ENCODE measurements around the gene ZFP37.
"Not testable (repeated sequence)": the region's sequence is repeated elsewhere in the genome, so short reads cannot be mapped to it uniquely, and the experiment has no call there.

The ZFP37 gene

DNA sequence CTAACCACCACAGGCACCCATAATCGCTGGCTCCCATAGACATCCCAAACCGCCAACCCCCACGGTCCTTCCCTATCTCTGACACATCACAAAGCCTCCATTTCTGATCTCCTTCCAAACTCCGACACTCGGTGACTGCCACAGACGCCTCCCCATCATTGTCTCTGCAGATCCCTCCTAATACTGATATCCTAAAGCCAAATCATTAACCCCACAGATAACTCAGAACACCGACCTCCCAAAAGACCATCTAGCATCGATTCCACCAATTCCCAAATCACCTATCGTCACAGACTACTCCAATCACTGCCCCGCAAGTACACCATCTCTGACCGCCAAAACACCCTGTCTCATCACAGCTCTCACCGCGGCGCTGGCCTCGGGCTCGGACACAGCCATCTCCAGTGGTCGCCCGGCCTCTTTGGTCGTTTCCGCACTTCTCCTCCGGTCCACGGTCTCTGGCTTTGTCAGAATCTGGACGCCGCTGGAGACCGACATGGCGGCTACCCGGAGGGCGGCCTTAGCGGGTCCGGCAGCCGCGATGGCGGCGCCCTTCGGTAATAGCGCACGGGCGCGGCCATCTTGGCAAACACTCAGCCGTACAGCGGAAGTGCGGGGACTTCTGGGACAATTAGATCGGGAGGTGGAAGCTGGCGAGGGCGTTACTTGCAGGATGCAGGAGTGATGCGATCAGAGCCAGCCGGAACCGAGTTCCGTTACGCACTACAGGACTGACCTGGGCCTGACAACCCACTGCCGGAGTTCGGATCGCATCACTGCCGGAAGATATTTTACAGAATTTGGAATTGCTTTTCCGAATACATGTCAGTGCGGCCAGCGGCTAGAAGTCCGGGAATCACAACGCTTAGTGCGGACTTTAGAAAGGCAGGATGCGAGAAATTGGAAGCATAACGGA is at the start of gene ZFP37:
Gene ZFP37, minus strand, starts transcription at position 534 of the 916 bp plus-strand sequence. Its CDS starts 36 bp downstream, at position 498.
- peak; percentile 76 for DNase-seq

DNA sequence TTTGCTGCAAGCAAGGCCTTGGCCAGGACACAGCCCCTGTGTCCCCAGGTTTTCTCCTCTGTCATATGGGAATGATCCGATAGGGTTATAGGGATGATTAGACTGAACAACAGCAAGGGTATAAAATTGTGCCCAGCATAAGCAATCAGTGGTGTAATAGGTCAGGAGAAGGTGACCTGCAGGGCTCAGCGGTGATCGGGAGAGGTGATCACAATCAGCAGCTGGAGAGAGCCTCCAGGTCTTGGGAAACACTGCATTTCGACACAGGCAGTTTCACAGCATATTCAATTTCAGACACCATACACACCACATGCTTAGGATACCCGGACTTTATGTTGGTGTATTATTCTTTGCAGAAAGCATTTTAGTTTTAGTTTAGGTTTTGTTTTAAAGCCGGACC is 48.8 kb upstream of the ZFP37 start:
- not testable (repeated sequence) for DNase-seq

GRCh38 chr9:113095561-113095960 is 39.0 kb upstream of the ZFP37 start:
- no peak for DNase-seq

DNA sequence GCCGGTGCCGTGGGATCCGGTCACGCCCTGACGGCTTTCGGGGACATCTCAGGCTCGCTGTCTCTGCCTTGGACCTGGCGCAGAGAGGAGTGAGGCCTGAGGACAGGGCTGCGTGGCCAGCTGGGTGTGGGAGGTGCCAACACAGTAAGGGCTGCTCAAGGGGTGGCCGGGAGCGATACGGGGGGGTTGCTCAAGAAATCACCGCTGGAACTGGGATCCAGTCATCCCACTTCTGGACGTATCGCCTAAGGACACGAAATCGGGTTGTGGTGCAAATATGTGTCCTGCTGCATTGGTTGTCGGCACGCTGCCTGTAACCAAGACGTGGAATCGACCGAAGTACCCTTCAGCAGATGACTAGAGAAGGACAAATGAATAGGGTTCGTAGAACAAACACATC is 33.4 kb upstream of the ZFP37 start:
- not testable (repeated sequence) for DNase-seq

GRCh38 chr9:113089143-113089505 is 32.6 kb upstream of the ZFP37 start:
- not testable (repeated sequence) for DNase-seq

GRCh38 chr9:113088456-113089142 is 32.1 kb upstream of the ZFP37 start:
- not testable (repeated sequence) for DNase-seq

- DNase-seq, result not testable (repeated sequence)
Observed at GRCh38 chr9:113062932-113063310, 6.4 kb upstream of the ZFP37 start.

DNA sequence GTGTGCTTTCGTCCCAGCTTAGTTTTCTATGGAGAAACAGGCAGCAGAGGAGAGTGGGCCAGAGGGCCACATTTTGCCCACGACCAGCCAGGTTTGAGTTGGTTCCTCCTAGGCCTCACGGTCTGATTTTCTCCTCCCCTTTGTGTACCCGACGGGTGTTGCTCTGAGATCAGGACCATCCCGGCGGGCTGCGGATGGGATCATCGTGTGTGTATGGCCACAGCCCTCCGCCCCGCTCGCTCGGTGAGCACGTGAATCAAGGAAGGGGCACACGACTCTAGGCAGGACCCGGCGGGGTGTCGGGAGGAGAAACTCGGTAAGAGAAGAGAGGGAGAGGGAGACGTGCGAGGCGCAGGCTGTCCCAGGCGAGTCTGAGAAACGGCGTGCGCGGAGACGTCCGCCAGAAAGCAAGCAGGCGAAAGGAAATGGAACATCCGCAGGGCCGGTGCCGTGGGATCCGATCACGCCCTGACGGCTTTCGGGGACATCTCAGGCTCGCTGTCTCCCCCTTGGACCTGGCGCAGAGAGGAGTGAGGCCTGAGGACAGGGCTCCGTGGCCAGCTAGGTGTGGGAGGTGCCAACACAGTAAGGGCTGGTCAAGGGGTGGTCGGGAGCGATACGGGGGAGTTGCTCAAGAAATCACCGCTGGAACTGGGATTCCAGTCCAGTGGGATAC is 5.9 kb upstream of the ZFP37 start:
- not testable (repeated sequence) for DNase-seq

DNA sequence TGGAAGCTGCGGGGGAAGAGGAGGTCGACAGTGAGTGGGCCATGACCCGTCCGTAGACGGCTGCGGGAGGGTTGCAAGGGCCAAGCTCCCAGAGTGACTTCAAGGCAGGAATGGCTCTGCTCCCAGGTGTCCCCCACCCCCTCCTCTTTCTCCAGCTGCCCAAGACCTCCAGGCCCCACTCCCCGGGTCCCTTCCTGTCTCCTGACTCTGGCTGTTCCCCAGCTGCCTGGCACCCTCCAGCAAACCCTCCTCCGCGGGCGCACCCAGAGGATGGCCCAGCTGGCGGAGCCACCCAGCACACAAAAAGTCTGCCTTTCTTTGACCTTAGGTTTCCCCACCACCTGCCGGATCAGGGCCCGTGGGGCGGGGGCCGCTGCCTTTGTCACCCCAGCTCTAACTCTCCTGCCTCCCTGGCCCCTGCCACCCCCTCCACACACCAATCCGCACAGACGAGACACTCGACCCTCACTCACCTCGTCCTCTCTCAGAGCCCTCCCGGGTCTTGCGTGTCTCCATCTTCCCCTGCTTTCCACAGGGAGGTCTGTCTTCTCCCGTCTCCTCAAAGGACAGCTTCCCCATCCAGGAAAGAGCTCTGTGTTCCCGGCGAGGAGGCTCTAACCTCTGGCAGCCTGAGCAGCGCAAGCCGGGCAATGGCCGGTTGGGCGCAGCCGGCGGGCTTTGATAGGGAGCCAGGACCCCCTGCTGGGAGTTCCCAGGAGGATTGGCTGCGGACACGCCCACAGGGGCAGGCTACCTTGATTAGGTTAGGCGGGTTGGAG is 4.7 kb upstream of the ZFP37 start:
- DNase-seq, result not testable (repeated sequence)

DNA sequence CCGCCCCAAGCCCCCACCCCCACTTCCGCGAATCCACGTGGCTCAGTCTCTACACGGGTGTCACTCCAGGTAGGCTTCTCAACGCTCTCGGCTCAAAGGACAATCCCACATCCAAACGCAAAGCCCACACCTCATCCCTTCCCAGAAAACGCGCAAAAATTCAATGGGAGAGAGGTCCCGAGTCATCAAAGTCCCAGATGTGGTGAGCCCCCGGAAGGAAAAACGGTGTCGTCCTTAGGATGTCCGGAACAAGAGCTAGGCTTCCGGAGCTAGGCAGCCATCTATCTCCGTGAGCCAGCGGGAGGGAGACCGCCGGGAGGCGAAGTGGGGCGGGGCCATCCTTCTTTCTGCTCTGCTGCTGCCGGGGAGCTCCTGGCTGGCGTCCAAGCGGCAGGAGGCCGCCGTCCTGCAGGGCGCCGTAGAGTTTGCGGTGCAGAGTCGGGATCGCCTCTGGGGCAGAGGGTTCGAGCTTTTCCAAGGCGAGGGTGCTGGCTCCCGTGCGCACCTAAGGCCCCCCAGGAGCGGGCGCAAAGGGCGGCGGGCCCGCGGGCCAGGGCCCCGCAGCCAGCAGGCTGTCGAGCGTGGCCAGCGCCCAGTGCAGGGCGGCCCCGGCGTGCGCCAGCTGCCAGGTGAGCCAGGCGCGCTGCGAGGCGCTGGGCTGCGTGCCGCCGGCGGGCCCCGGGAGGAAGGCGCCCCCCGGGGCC is 3.2 kb upstream of the ZFP37 start:
- not testable (repeated sequence) for DNase-seq

GRCh38 chr9:113057193-113057592 is 669 bp upstream of the ZFP37 start:
- no peak for DNase-seq

DNA sequence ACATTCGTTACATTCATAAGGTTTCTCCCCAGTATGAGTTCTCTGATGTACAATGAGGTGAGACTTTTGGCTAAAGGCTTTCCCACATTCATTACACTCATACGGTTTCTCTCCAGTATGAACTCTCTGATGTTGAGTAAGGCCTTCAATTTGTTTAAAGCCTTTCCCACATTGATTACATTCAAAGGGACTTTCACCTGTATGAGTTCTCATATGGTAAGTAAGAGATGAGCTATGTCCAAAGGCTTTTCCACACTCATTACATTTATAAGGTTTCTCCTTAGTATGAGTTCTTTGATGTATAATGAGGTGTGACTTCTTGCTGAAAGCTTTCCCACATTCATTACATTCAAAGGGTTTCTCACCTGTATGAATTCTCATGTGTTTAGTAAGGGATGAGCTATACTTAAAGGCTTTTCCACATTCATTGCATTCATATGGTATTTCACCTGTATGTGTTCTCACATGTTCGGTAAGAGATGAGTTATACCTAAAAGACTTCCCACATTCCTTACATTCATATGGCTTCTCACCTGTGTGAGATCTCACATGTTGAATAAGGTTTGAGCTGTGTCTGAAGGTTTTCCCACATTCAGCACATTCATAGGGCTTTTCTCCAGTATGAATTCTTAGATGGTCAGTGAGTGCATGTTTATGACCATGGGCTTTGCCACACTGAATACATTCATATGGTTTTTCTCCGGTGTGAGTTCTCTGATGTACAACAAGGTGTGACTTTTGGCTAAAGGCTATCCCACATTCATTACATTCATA is 13.5 kb downstream of the ZFP37 start:
- DNase-seq, result no peak

GRCh38 chr9:113026200-113026599 is 30.3 kb downstream of the ZFP37 start:
- DNase-seq, result no peak

DNA sequence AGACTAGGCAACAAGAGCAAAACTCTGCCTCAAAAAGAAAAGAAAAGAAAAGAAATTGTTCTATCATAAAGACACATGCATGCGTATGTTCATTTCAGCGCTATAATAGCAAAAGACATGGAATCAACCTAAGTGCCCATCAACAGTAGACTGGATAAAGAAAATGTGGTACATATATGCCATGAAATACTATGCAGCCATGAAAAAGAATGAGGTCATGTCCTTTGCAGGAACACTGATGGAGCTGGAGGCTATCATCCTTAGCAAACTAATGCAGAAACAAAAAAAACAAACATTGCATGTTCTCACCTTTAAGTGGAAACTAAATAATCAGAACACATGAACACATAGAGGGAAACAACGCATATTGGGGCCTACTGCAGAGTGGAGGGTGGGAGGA is 38.3 kb downstream of the ZFP37 start:
- no peak for DNase-seq

- DNase-seq, result no peak
Observed at GRCh38 chr9:113012492-113012891, 44.0 kb downstream of the ZFP37 start.

DNA sequence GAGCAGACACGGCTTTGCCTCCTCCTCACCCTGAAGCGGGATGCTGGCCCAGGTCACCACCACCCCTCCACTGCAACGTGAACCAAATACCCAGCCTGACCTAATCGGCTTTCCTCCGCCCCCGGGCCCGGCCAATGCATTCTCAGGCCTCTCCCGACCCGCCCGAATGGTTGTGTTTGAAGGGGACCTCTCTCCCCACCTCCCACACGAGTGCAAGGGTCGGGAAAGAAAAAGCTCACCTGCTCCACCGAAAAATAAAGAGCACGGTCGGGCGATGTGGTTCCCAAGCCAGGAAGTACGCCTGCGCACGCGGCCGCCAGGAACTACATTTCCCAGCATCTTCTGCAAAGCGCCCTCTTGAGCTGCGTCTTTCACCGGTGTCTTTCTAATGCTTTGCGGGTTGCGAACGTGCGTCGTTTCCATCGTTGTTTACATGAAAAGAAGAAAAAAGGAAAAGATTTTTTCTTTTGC is 44.6 kb downstream of the ZFP37 start, which contains the start of gene ZNF883:
Gene ZNF883, minus strand, starts transcription at position 282 of the 471 bp plus-strand sequence.
- DNase-seq, result no peak

DNA sequence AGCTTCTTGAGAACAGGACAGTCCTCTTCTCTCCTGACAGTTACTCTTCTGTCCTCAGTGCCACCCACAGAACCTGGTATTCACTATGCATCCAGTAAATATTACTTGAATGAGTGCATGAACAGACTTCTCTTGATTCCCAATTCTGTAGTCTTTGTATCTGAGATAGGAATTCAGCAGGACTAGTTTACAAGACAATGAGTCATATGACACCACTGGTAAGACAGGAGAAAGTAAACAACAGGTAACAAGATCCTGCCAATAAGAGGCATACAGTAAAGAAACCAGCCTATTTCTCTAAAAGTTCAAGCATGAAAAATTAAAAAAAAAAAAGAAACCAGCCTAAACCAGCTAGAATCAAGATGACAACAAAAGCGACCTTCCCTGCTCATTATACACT is 50.7 kb downstream of the ZFP37 start:
- DNase-seq, result no peak

- no peak for DNase-seq
Observed at GRCh38 chr9:112997236-112997941, 59.1 kb downstream of the ZFP37 start.
